K562 (cell line): ENCODE results near the gene KRT38. TPM values are rescaled to one million over a fixed set of nuclear protein-coding genes. Genes with fewer than 3 reads are reported as not detected.

Experiments
- ATAC-seq: fragments of 200-7000 bp; cut with Tn5 transposase; 3 replicates; pipeline ENCODE4 v1.9.1; 2020; ENCODE audit warnings: moderate library complexity
- BruUV-seq: library from RNA; stranded (reverse); fragments of 400-500 nt; replicated peaks from 2 replicates; lab custom pipeline; 2021; lab: Mats Ljungman, UMichigan
- CTCF ChIA-PET: fragments of 300-600 bp; formaldehyde crosslinking; extraction: SDS; loops from one replicate; lab custom pipeline; 2021; ENCODE audit warnings: low intra/inter-chr PET ratio; lab: Yijun Ruan, JAX
- POLR2A ChIA-PET: fragments of 300-600, 350-650 bp; sonication (Branson Sonifier 250); formaldehyde crosslinking; extraction: SDS; loops from one replicate; lab custom pipeline; 2021; ENCODE audit warnings: antibody characterized with exemption, inconsistent platforms; lab: Yijun Ruan, JAX
- DNase-seq, 4 experiments: peaks; one replicate each; pipeline versions ENCODE4 v3.0.0 to v3.0.0-alpha.2; 2011 to 2018; ENCODE audit warnings: low spot score in 3 of 4, mixed read lengths in 3 of 4; ENCODE audit errors: extremely low read depth in 1 of 4
- FAIRE-seq: peaks from 2 replicates; lab custom pipeline; 2011; peaks lifted over from hg19 to GRCh38; lab: Jason Lieb, UNC
- H2AFZ ChIP-seq: 2 replicates; pipeline ENCODE4 v1.6.0; 2011; ENCODE audit warnings: low read depth, low read length, control low read depth, inconsistent platforms
- H3K27ac ChIP-seq: fragments of 200-600 bp; 3 replicates; pipeline ENCODE4 v1.8.0; 2011; ENCODE audit warnings: low read depth, mild to moderate bottlenecking, control low read depth, inconsistent platforms, low read length, moderate library complexity, mixed read lengths; ENCODE audit errors: extremely low read depth
- H3K27me3 ChIP-seq, 2 experiments: fragments of 300-600 bp in 1 of 2; 2 replicates in 1 of 2; 3 replicates in 1 of 2; pipeline versions ENCODE4 v1.6.0 to v1.8.0; 2011; ENCODE audit warnings: inconsistent platforms in 2 of 2, low read length in 2 of 2, mild to moderate bottlenecking in 1 of 2, mixed read lengths in 1 of 2, moderate library complexity in 1 of 2; ENCODE audit not compliant: control insufficient read depth in 2 of 2, insufficient read depth in 2 of 2
- H3K36me3 ChIP-seq: fragments of 300-600 bp; 3 replicates; pipeline ENCODE4 v1.8.0; 2011; ENCODE audit warnings: mild to moderate bottlenecking, low read length, inconsistent platforms; ENCODE audit not compliant: control insufficient read depth, insufficient read depth
- H3K4me1 ChIP-seq, 2 experiments: fragments of 200-600 bp in 1 of 2; replicated peaks in 1 of 2; 2 replicates in 1 of 2; 3 replicates in 1 of 2; pipeline versions ENCODE4 v1.5.1 to v1.8.0; 2011; ENCODE audit warnings: inconsistent platforms in 2 of 2, low read length in 2 of 2, mild to moderate bottlenecking in 1 of 2, mixed read lengths in 1 of 2, moderate library complexity in 1 of 2; ENCODE audit not compliant: control insufficient read depth in 2 of 2, insufficient read depth in 2 of 2
- H3K4me2 ChIP-seq: 2 replicates; pipeline ENCODE4 v1.6.1; 2011; ENCODE audit warnings: low read length, control low read depth, inconsistent platforms, mixed read lengths; ENCODE audit not compliant: insufficient read depth
- H3K4me3 ChIP-seq: fragments of 200-600 bp; sonication (generic), shearing (Covaris generic); 2 replicates; pipeline ENCODE4 v1.5.1; 2016; ENCODE audit warnings: control low read depth, inconsistent platforms
- H3K79me2 ChIP-seq: fragments of 200-600 bp; 3 replicates; pipeline ENCODE4 v1.8.0; 2011; ENCODE audit warnings: low read length, inconsistent platforms; ENCODE audit not compliant: control insufficient read depth, insufficient read depth
- H3K9ac ChIP-seq, 2 experiments: 2 replicates each; pipeline versions ENCODE4 v1.6.0 to v1.6.1; 2011; ENCODE audit warnings: low read depth in 2 of 2, low read length in 2 of 2, control low read depth in 1 of 2, inconsistent platforms in 1 of 2, mild to moderate bottlenecking in 1 of 2, mixed read lengths in 1 of 2; ENCODE audit not compliant: insufficient read depth in 1 of 2
- H3K9me1 ChIP-seq: one replicate; pipeline ENCODE4 v1.6.0; 2011; ENCODE audit warnings: inconsistent platforms, mild to moderate bottlenecking, low read length, moderate library complexity; ENCODE audit not compliant: control insufficient read depth, insufficient read depth
- H3K9me3 ChIP-seq: replicated peaks from 2 replicates; pipeline ENCODE4 v1.5.1; 2011; ENCODE audit warnings: low read depth, low read length, inconsistent platforms; ENCODE audit not compliant: control insufficient read depth, insufficient read depth
- H4K20me1 ChIP-seq: replicated peaks from 2 replicates; pipeline ENCODE4 v1.6.1; 2011; ENCODE audit warnings: low read length, inconsistent platforms, mixed read lengths; ENCODE audit not compliant: control insufficient read depth, insufficient read depth
- ADNP ChIP-seq: fragments of 200-800 bp; sonication (Bioruptor generic); IDR thresholded peaks from 2 replicates; pipeline ENCODE4 v1.6.1; 2016; ENCODE audit warnings: missing genetic modification characterization, missing compliant biosample characterization
- FUS ChIP-seq: fragments of 200-400 bp; formaldehyde crosslinking; optimal IDR thresholded peaks from 2 replicates; pipeline ENCODE3; 2017; ENCODE audit warnings: low read depth, low read length
- HDAC1 ChIP-seq, 2 experiments: fragments of 450-650 bp; IDR thresholded peaks; 2 replicates each; pipeline ENCODE4 v1.6.1; 2016 to 2017; ENCODE audit warnings: inconsistent platforms in 1 of 2, mild to moderate bottlenecking in 1 of 2, moderate library complexity in 1 of 2
- NBN ChIP-seq: fragments of 450-650 bp; IDR thresholded peaks from 2 replicates; pipeline ENCODE4 v1.6.1; 2016; ENCODE audit warnings: low read depth, mild to moderate bottlenecking
- PURB ChIP-seq: sonication (generic); formaldehyde crosslinking; IDR thresholded peaks from 2 replicates; pipeline ENCODE4 v1.9.0; 2021; ENCODE audit warnings: low read depth, mild to moderate bottlenecking, missing genetic modification reagents
- RBM17 ChIP-seq: fragments of 200-400 bp; formaldehyde crosslinking; IDR thresholded peaks from 2 replicates; pipeline ENCODE4 v1.6.1; 2017; ENCODE audit warnings: low read depth, mild to moderate bottlenecking, low read length, borderline replicate concordance
- SNRNP70 ChIP-seq: fragments of 200-400 bp; formaldehyde crosslinking; optimal IDR thresholded peaks from 2 replicates; pipeline ENCODE3; 2017; ENCODE audit warnings: low read depth, low read length
- SPI1 ChIP-seq: IDR thresholded peaks from 2 replicates; pipeline ENCODE4 v1.6.1; 2011; ENCODE audit warnings: low read depth, low read length, control low read depth, borderline replicate concordance
- WGBS: fragments of 100-300 bp; shearing (Covaris generic); methylation state at CpG from one replicate; pipeline ENCODE4 v1.1.6; 2016; ENCODE audit warnings: low coverage, mixed read lengths; ENCODE audit not compliant: insufficient coverage; ENCODE audit errors: missing lambda C conversion rate; 5-methylcytosine and 5-hydroxymethylcytosine counted together
- in situ Hi-C: fragments of 300-500 bp; cut with MboI; formaldehyde crosslinking; loops from 4 replicates; pipeline ENCODE4 v1.15.0; 2018; ENCODE audit warnings: inconsistent platforms, mixed read lengths
- intact Hi-C: fragments of 100-400 bp; cut with micrococcal nuclease; formaldehyde crosslinking; loops from 2 replicates; pipeline ENCODE4 v1.14.2; 2022
- polyA plus RNA-seq, 8 experiments: library from polyadenylated mRNA; depleted of rRNA in 4 of 8; stranded (reverse) in 5 of 8; unstranded in 3 of 8; fragments of >200 nt; fragmentation: Nextera tagmentation in 2 of 8; fragmentation: Illumina TruSeq in 1 of 8; extraction: Ambion mirVana in 2 of 8; extraction: Trizol in 1 of 8; gene quantifications; 2 replicates each; pipeline versions ENCODE4 v1.2.1 to v1.2.3, GENCODE V29; 2011 to 2014; ENCODE audit warnings: inconsistent platforms in 1 of 8, missing spikeins in 1 of 8
- total RNA-seq, 7 experiments: library from RNA; depleted of rRNA in 6 of 7; stranded (reverse); fragments of >200 nt in 6 of 7; fragmentation: Illumina TruSeq in 2 of 7; extraction: Trizol in 2 of 7; gene quantifications; 2 replicates each; pipeline versions ENCODE4 v1.2.1 to v1.2.3, GENCODE V29; 2011 to 2021; ENCODE audit warnings: low replicate concordance in 1 of 7
- TF ChIP-seq, protein P1 (sequence below), 3 experiments: fragments of 200-800 bp in 1 of 3; sonication (Bioruptor generic) in 1 of 3; sonication (generic) in 1 of 3; formaldehyde crosslinking in 1 of 3; IDR thresholded peaks; 2 replicates each; pipeline versions ENCODE4 v1.6.1 to v1.8.0; 2016 to 2022; ENCODE audit warnings: mild to moderate bottlenecking in 2 of 3, missing compliant biosample characterization in 2 of 3, missing genetic modification characterization in 2 of 3, missing genetic modification reagents in 1 of 3
- TF ChIP-seq, protein P2 (sequence below): fragments of 450-650 bp; formaldehyde crosslinking; conservative IDR thresholded peaks from 2 replicates; pipeline ENCODE4 v1.4.0; 2022; ENCODE audit warnings: mild to moderate bottlenecking, missing genetic modification characterization
- TF ChIP-seq, protein P3 (sequence below): sonication (generic); formaldehyde crosslinking; IDR thresholded peaks from 2 replicates; pipeline ENCODE4 v1.8.1; 2023; ENCODE audit warnings: missing genetic modification reagents, mild to moderate bottlenecking, borderline replicate concordance
- TF ChIP-seq, protein P4 (sequence below): fragments of 450-650 bp; formaldehyde crosslinking; IDR thresholded peaks from 2 replicates; pipeline ENCODE4 v1.4.0; 2022; ENCODE audit warnings: missing genetic modification characterization

KRT38 gene
- total and polyA plus RNA-seq, 9 of the 15 experiments (the other 6 are each of a cell fraction or from before 2014, with no cell fraction given) = not detected

DNA sequence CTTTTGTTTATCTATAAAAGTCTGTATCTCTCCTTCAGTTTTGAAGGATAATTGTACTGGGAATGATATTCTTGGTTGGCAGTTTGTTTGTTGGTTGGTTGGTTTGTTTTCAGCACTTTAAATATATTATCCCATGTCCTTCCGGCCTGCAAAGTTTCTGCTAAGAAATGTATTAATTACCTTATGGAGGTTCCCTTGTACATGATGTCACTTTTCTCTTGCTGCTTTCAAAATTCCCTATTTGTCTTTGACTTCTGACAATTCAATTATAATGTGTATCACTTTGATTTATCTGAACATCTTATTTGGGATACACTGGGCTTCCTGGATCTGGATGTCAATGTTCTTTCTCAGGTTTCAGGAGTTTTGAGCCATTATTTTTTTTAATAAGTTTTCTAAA lies 54.6 kb downstream of the KRT38 start:
- no peak for ATAC-seq
- H3K4me2 ChIP-seq = no peak overlapping the region
- no peak overlapping the region for H3K9ac ChIP-seq
- H3K36me3 ChIP-seq = no peaks in the 10 kb centered on the region
- ChIA-PET POLR2A (no interaction called here), CTCF (no interaction called here)
- FAIRE-seq = no peak
- no peak overlapping the region for H2AFZ ChIP-seq
- no peaks in the 10 kb centered on the region for H4K20me1 ChIP-seq
- 0% methylated on average over 1 of the region's 1 CpG for WGBS
- H3K4me3 ChIP-seq = no peak overlapping the region
- no peaks in the 10 kb centered on the region for H3K9me3 ChIP-seq
- H3K4me1 ChIP-seq = no peaks in the 10 kb centered on the region
- no peaks in the 10 kb centered on the region for H3K9me1 ChIP-seq
- in situ Hi-C loops (no loop called here), intact Hi-C loops (no loop called here)
- no peaks in the 10 kb centered on the region for H3K79me2 ChIP-seq
- BruUV-seq = no TSS peak
- H3K27me3 ChIP-seq = peaks cover 5 to 15% of the 10 kb centered on the region in 2 experiments; a peak in 2 of 5 replicates
- no peak for TF ChIP-seq ADNP (tag)
- no peak for TF ChIP-seq NBN
- TF ChIP-seq, protein P1, sequence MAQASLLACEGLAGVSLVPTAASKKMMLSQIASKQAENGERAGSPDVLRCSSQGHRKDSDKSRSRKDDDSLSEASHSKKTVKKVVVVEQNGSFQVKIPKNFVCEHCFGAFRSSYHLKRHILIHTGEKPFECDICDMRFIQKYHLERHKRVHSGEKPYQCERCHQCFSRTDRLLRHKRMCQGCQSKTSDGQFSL (CRISPR knock-in tag; IDR thresholded peaks at IDR 0.05) = no peak
- TF ChIP-seq, protein P1 (tag; IDR thresholded peaks at IDR 0.05) = no peak
- TF ChIP-seq PURB (CRISPR knock-in tag) = no peak
- no peak for TF ChIP-seq SPI1
- no peak for TF ChIP-seq FUS
- no peak for TF ChIP-seq RBM17
- TF ChIP-seq, protein P2, sequence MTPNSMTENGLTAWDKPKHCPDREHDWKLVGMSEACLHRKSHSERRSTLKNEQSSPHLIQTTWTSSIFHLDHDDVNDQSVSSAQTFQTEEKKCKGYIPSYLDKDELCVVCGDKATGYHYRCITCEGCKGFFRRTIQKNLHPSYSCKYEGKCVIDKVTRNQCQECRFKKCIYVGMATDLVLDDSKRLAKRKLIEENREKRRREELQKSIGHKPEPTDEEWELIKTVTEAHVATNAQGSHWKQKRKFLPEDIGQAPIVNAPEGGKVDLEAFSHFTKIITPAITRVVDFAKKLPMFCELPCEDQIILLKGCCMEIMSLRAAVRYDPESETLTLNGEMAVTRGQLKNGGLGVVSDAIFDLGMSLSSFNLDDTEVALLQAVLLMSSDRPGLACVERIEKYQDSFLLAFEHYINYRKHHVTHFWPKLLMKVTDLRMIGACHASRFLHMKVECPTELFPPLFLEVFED = no peak
- no peak for TF ChIP-seq SNRNP70
- TF ChIP-seq, protein P3, sequence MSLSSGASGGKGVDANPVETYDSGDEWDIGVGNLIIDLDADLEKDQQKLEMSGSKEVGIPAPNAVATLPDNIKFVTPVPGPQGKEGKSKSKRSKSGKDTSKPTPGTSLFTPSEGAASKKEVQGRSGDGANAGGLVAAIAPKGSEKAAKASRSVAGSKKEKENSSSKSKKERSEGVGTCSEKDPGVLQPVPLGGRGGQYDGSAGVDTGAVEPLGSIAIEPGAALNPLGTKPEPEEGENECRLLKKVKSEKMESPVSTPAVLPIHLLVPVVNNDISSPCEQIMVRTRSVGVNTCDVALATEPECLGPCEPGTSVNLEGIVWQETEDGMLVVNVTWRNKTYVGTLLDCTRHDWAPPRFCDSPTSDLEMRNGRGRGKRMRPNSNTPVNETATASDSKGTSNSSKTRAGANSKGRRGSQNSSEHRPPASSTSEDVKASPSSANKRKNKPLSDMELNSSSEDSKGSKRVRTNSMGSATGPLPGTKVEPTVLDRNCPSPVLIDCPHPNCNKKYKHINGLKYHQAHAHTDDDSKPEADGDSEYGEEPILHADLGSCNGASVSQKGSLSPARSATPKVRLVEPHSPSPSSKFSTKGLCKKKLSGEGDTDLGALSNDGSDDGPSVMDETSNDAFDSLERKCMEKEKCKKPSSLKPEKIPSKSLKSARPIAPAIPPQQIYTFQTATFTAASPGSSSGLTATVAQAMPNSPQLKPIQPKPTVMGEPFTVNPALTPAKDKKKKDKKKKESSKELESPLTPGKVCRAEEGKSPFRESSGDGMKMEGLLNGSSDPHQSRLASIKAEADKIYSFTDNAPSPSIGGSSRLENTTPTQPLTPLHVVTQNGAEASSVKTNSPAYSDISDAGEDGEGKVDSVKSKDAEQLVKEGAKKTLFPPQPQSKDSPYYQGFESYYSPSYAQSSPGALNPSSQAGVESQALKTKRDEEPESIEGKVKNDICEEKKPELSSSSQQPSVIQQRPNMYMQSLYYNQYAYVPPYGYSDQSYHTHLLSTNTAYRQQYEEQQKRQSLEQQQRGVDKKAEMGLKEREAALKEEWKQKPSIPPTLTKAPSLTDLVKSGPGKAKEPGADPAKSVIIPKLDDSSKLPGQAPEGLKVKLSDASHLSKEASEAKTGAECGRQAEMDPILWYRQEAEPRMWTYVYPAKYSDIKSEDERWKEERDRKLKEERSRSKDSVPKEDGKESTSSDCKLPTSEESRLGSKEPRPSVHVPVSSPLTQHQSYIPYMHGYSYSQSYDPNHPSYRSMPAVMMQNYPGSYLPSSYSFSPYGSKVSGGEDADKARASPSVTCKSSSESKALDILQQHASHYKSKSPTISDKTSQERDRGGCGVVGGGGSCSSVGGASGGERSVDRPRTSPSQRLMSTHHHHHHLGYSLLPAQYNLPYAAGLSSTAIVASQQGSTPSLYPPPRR = no peak
- TF ChIP-seq, protein P4, sequence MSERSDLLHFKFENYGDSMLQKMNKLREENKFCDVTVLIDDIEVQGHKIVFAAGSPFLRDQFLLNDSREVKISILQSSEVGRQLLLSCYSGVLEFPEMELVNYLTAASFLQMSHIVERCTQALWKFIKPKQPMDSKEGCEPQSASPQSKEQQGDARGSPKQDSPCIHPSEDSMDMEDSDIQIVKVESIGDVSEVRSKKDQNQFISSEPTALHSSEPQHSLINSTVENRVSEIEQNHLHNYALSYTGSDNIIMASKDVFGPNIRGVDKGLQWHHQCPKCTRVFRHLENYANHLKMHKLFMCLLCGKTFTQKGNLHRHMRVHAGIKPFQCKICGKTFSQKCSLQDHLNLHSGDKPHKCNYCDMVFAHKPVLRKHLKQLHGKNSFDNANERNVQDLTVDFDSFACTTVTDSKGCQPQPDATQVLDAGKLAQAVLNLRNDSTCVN (CRISPR knock-in tag) = no peak
- TF ChIP-seq HDAC1 (IDR thresholded peaks at IDR 0.05) = no peak
- no peak for DNase-seq
- no peak overlapping the region for H3K27ac ChIP-seq
